CD4-positive, alpha-beta T cell (primary cell): Measurements from ENCODE around the gene MYADM. TPM values are rescaled to one million over a fixed set of nuclear protein-coding genes. Genes with fewer than 3 reads are reported as not detected.

Experiments
- ATAC-seq: fragments of 200-7000 bp; cut with Tn5 transposase; one replicate; pipeline ENCODE4 v1.10.0; 2022; ENCODE audit warnings: mild to moderate bottlenecking; ENCODE audit not compliant: poor library complexity
- CTCF ChIA-PET: fragments of 350-600 bp; sonication (Branson Sonifier 250); formaldehyde crosslinking; loops from one replicate; lab custom pipeline; 2021; ENCODE audit warnings: antibody characterized with exemption, inconsistent platforms; lab: Charles Lee
- POLR2A ChIA-PET: fragments of 350-600 bp; sonication (Branson Sonifier 250); formaldehyde crosslinking; loops from one replicate; lab custom pipeline; 2021; ENCODE audit warnings: antibody characterized with exemption, inconsistent platforms; lab: Charles Lee
- DNase-seq, 14 experiments: peaks; one replicate each; pipeline ENCODE4 v3.0.0-alpha.2; 2013 to 2020; ENCODE audit warnings: mixed read lengths in 2 of 14
- H3K27ac ChIP-seq, 2 donors: one replicate each; pipeline versions ENCODE4 v1.5.1 to v1.7.0; 2013; ENCODE audit warnings: low read length in 2 of 2, low read depth in 1 of 2, mild to moderate bottlenecking in 1 of 2
- H3K27me3 ChIP-seq, 2 experiments: 1 replicate in 1 of 2; 2 replicates in 1 of 2; pipeline versions ENCODE4 v1.6.1 to v1.7.0; 2013; ENCODE audit warnings: low read length in 2 of 2, control low read depth in 1 of 2, mild to moderate bottlenecking in 1 of 2, moderate library complexity in 1 of 2; ENCODE audit not compliant: insufficient read depth in 2 of 2, control insufficient read depth in 1 of 2
- H3K36me3 ChIP-seq: one replicate; pipeline ENCODE4 v1.6.1; 2013; ENCODE audit warnings: low read length, control low read depth; ENCODE audit not compliant: insufficient read depth
- H3K4me1 ChIP-seq: one replicate; pipeline ENCODE4 v1.6.1; 2013; ENCODE audit warnings: low read length, control low read depth; ENCODE audit not compliant: insufficient read depth
- H3K4me3 ChIP-seq: one replicate; pipeline ENCODE4 v1.5.1; 2013; ENCODE audit warnings: mild to moderate bottlenecking, low read length, moderate library complexity
- H3K9me3 ChIP-seq, 2 experiments: 1 replicate in 1 of 2; 2 replicates in 1 of 2; pipeline versions ENCODE4 v1.6.1 to v1.7.0; 2013; ENCODE audit warnings: low read length in 2 of 2, mild to moderate bottlenecking in 2 of 2, control low read depth in 1 of 2, moderate library complexity in 1 of 2; ENCODE audit not compliant: control insufficient read depth in 1 of 2, insufficient read depth in 1 of 2
- H3K27ac Mint-ChIP-seq: one replicate; pipeline ENCODE4 v1.8.0; 2020; ENCODE audit warnings: mixed read lengths
- H3K27me3 Mint-ChIP-seq: one replicate; pipeline ENCODE4 v1.8.0; 2021; ENCODE audit warnings: mixed read lengths
- H3K36me3 Mint-ChIP-seq: one replicate; pipeline ENCODE4 v1.8.0; 2021; ENCODE audit warnings: low read depth, mixed read lengths
- H3K4me1 Mint-ChIP-seq: one replicate; pipeline ENCODE4 v1.8.0; 2021; ENCODE audit warnings: low read depth, mixed read lengths
- H3K4me3 Mint-ChIP-seq: one replicate; pipeline ENCODE4 v1.8.0; 2020; ENCODE audit warnings: mild to moderate bottlenecking, mixed read lengths
- H3K9me3 Mint-ChIP-seq: one replicate; pipeline ENCODE4 v1.8.0; 2020; ENCODE audit warnings: mixed read lengths
- intact Hi-C, 2 experiments: fragments of 100-400 bp; cut with DNase I in 1 of 2; cut with micrococcal nuclease in 1 of 2; formaldehyde crosslinking; loops; one replicate each; pipeline versions ENCODE4 v1.15.1 to v1.9.0; 2023 to 2025; cut with DNase I, micrococcal nuclease
- total RNA-seq, 174 experiments: library from RNA in 2 of 174; stranded (reverse) in 2 of 174; gene quantifications; one replicate each; pipeline ENCODE4 v1.2.3 and lab custom pipeline; 2021 to 2026
- TF ChIP-seq, protein P1 (sequence below): fragments of 200-600 bp; IDR thresholded peaks from one replicate; pipeline ENCODE4 v1.8.0; 2022; ENCODE audit warnings: antibody characterized with exemption, mild to moderate bottlenecking

MYADM gene
- total RNA-seq, 2 experiments from 2014 or later = 444 to 448 TPM

DNA sequence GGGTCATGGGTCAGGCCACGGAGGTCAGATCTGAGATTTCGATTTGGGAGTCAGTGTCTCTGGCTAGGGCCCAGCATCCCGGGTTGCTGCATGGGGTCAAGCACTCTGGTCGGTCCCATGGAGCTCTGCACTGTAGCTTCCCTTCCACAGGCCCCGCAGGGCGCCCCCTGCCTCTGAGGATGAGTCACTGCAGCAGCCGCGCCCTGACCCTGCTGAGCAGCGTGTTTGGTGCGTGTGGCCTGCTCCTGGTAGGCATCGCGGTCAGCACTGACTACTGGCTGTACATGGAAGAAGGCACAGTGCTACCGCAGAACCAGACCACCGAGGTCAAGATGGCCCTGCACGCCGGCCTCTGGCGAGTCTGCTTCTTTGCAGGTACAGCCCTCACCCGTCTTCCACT is 45.0 kb downstream of the MYADM start:
- intact Hi-C loops = no loop called here
- H3K36me3 ChIP-seq = no peaks in the 10 kb centered on the region
- Mint-ChIP-seq H3K4me3 (no peak overlapping the region), H3K27ac (no peak overlapping the region), H3K27me3 (peaks cover 77% of the 10 kb centered on the region), H3K9me3 (no peaks in the 10 kb centered on the region), H3K36me3 (no peaks in the 10 kb centered on the region), H3K4me1 (peaks cover 17% of the 10 kb centered on the region)
- ChIA-PET CTCF (no interaction called here), POLR2A (interaction anchor here (0.6 kb wide), 1 partner anchor 1837 kb away, joined by 3 read pairs; no protein-coding TSS in a partner anchor)
- H3K27ac ChIP-seq = no peak overlapping the region
- peaks cover 40 to 53% of the 10 kb centered on the region in 2 experiments for H3K27me3 ChIP-seq
- ATAC-seq (no peak), DNase-seq (no peak)
- H3K4me3 ChIP-seq = no peak overlapping the region
- H3K4me1 ChIP-seq = peaks cover 20% of the 10 kb centered on the region
- H3K9me3 ChIP-seq = peaks cover 0 to 25% of the 10 kb centered on the region in 2 experiments
- TF ChIP-seq, protein P1, sequence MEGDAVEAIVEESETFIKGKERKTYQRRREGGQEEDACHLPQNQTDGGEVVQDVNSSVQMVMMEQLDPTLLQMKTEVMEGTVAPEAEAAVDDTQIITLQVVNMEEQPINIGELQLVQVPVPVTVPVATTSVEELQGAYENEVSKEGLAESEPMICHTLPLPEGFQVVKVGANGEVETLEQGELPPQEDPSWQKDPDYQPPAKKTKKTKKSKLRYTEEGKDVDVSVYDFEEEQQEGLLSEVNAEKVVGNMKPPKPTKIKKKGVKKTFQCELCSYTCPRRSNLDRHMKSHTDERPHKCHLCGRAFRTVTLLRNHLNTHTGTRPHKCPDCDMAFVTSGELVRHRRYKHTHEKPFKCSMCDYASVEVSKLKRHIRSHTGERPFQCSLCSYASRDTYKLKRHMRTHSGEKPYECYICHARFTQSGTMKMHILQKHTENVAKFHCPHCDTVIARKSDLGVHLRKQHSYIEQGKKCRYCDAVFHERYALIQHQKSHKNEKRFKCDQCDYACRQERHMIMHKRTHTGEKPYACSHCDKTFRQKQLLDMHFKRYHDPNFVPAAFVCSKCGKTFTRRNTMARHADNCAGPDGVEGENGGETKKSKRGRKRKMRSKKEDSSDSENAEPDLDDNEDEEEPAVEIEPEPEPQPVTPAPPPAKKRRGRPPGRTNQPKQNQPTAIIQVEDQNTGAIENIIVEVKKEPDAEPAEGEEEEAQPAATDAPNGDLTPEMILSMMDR = no peak

DNA sequence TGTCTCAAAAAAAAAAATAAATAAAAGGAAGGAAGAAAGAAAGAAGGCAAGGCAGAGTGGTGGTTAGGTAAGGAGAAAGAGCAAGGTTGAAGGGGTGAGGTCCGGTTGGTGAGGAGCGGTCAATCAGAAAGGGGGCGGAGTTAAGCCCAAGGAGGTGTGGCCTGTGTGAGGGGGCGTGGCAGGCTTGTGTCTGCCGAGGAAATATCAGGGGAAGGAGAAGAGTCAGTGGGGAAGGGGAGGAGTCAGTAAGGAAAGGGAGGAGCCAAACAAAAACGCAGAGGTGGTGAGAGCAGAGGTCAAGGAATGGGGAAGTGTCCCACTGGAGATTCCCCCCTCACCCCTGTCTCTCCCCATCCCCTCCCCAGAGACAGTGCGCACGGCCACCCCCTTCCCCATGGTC is 47.3 kb downstream of the MYADM start:
- intact Hi-C loops = no loop called here
- Mint-ChIP-seq H3K36me3 (no peaks in the 10 kb centered on the region), H3K4me3 (no peak overlapping the region), H3K4me1 (peaks cover 1% of the 10 kb centered on the region), H3K27ac (no peak overlapping the region), H3K9me3 (no peaks in the 10 kb centered on the region), H3K27me3 (peaks cover 61% of the 10 kb centered on the region)
- ATAC-seq (no peak), DNase-seq (no peak)
- ChIA-PET CTCF (no interaction called here), POLR2A (no interaction called here)
- peaks cover 20 to 33% of the 10 kb centered on the region in 2 experiments for H3K27me3 ChIP-seq
- TF ChIP-seq, protein P1 = no peak
- H3K9me3 ChIP-seq = peaks cover 0 to 11% of the 10 kb centered on the region in 2 experiments
- H3K27ac ChIP-seq = no peak overlapping the region
- no peaks in the 10 kb centered on the region for H3K4me1 ChIP-seq
- H3K4me3 ChIP-seq = no peak overlapping the region
- no peaks in the 10 kb centered on the region for H3K36me3 ChIP-seq

DNA sequence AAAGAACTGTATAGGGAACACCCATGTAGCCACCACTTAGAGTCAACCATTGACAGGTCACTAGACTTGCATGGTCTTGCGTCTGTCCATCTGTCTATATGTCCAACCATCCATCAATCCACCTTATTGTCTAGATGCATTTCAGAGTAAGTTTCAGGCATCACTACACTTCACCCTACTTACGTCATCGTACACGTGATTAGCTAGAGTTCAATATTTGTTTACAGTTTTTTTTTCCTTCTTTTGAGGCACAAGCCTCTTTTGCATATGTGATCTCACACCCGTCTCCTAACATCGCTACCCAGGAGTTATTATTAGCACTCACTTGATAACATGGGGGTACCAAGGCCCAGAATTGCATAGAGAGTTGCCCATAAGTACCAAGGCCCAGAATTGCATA is 48.3 kb downstream of the MYADM start:
- Mint-ChIP-seq H3K4me1 (no peaks in the 10 kb centered on the region), H3K4me3 (no peak overlapping the region), H3K27ac (no peak overlapping the region), H3K27me3 (peaks cover 51% of the 10 kb centered on the region), H3K36me3 (no peaks in the 10 kb centered on the region), H3K9me3 (no peaks in the 10 kb centered on the region)
- ATAC-seq = no peak
- intact Hi-C loops = no loop called here
- Histone ChIP-seq H3K4me3 (no peak overlapping the region), H3K27me3 (peaks cover 12 to 23% of the 10 kb centered on the region in 2 experiments), H3K9me3 (peaks cover 0 to 9% of the 10 kb centered on the region in 2 experiments), H3K27ac (no peak overlapping the region), H3K36me3 (no peaks in the 10 kb centered on the region), H3K4me1 (no peaks in the 10 kb centered on the region)
- no peak for DNase-seq
- ChIA-PET POLR2A (no interaction called here), CTCF (no interaction called here)
- TF ChIP-seq, protein P1 = no peak
